Hepatocyte (in vitro differentiated cells): ENCODE data around the gene SLC43A1. TPM values are rescaled to one million over a fixed set of nuclear protein-coding genes. Genes with fewer than 3 reads are reported as not detected.

ENCODE experiments used
- DNase-seq: peaks from one replicate; pipeline ENCODE4 v3.0.0-alpha.2; 2016; ENCODE audit warnings: low spot score
- H2AFZ ChIP-seq: fragments of 200-600 bp; sonication (generic); 2 replicates; pipeline ENCODE4 v1.6.0; 2016; ENCODE audit warnings: antibody characterized with exemption, mild to moderate bottlenecking
- H3K27ac ChIP-seq: fragments of 200-600 bp; sonication (generic); 2 replicates; pipeline ENCODE4 v1.5.1; 2016; ENCODE audit warnings: mild to moderate bottlenecking
- H3K27me3 ChIP-seq: fragments of 200-600 bp; sonication (generic); 2 replicates; pipeline ENCODE4 v1.6.1; 2016
- H3K36me3 ChIP-seq: fragments of 200-600 bp; sonication (generic); replicated peaks from 2 replicates; pipeline ENCODE4 v1.5.1; 2016; ENCODE audit warnings: low read depth; ENCODE audit not compliant: insufficient read depth
- H3K4me1 ChIP-seq: fragments of 200-600 bp; sonication (generic); 2 replicates; pipeline ENCODE4 v1.5.1; 2016; ENCODE audit warnings: mild to moderate bottlenecking, moderate library complexity; ENCODE audit not compliant: insufficient read depth
- H3K4me2 ChIP-seq: fragments of 200-600 bp; sonication (generic); 2 replicates; pipeline ENCODE4 v1.6.0; 2016
- H3K4me3 ChIP-seq: fragments of 200-600 bp; sonication (generic); 2 replicates; pipeline ENCODE4 v1.5.1; 2016; ENCODE audit warnings: mild to moderate bottlenecking
- H3K79me2 ChIP-seq: fragments of 200-600 bp; sonication (generic); 2 replicates; pipeline ENCODE4 v1.6.0; 2017; ENCODE audit warnings: mild to moderate bottlenecking
- H3K9me2 ChIP-seq: fragments of 200-600 bp; sonication (generic); replicated peaks from 2 replicates; pipeline ENCODE4 v1.6.0; 2017; ENCODE audit warnings: mild to moderate bottlenecking; ENCODE audit not compliant: insufficient read depth
- H3K9me3 ChIP-seq: fragments of 200-600 bp; sonication (generic); 2 replicates; pipeline ENCODE4 v1.5.1; 2016; ENCODE audit warnings: low read depth, mild to moderate bottlenecking
- H4K20me1 ChIP-seq: fragments of 200-600 bp; sonication (generic); 2 replicates; pipeline ENCODE4 v1.6.0; 2016; ENCODE audit warnings: mild to moderate bottlenecking; ENCODE audit not compliant: insufficient read depth, poor library complexity, severe bottlenecking
- EZH2 ChIP-seq: fragments of 200-600 bp; sonication (generic); IDR thresholded peaks from 2 replicates; pipeline ENCODE4 v1.6.1; 2016; ENCODE audit warnings: antibody characterized with exemption, mild to moderate bottlenecking, borderline replicate concordance
- EZH2phosphoT487 ChIP-seq: fragments of 200-600 bp; sonication (generic); IDR thresholded peaks from one replicate; pipeline ENCODE4 v1.6.1; 2018; ENCODE audit warnings: antibody characterized with exemption, mild to moderate bottlenecking, low read depth, moderate library complexity; ENCODE audit not compliant: unreplicated experiment, severe bottlenecking
- WGBS: methylation state at CpG from one replicate; pipeline ENCODE4 v1.1.6; 2016; ENCODE audit warnings: low lambda C conversion rate; ENCODE audit errors: missing lambda C conversion rate; 5-methylcytosine and 5-hydroxymethylcytosine counted together
- polyA plus RNA-seq: library from polyadenylated mRNA; unstranded; fragments of >200 nt; fragmentation: Nextera tagmentation; extraction: Ambion mirVana; gene quantifications from 2 replicates; pipeline ENCODE4 v1.2.1, GENCODE V29; 2016
- total RNA-seq: library from RNA; depleted of rRNA; stranded (reverse); fragments of >200 nt; gene quantifications from 2 replicates; pipeline ENCODE4 v1.2.3, GENCODE V29; 2014
- TF ChIP-seq, protein P1 (sequence below): fragments of 200-600 bp; sonication (generic); IDR thresholded peaks from 2 replicates; pipeline ENCODE4 v1.5.1; 2016; ENCODE audit warnings: antibody characterized with exemption, mild to moderate bottlenecking; ENCODE audit not compliant: poor library complexity

Gene SLC43A1
- total and polyA plus RNA-seq, 2 experiments from 2014 or later: 39.5 to 40.4 TPM

GRCh38 chr11:57464539-57465181 is 50.8 kb downstream of the SLC43A1 start:
- Histone ChIP-seq H3K9me2 (no peaks in the 10 kb centered on the region), H3K36me3 (no peaks in the 10 kb centered on the region), H3K4me3 (no peak overlapping the region), H3K27me3 (peaks cover 72% of the 10 kb centered on the region), H3K27ac (no peak overlapping the region), H3K4me2 (no peak overlapping the region), H3K4me1 (peaks cover 6% of the 10 kb centered on the region), H2AFZ (no peak overlapping the region), H3K79me2 (no peaks in the 10 kb centered on the region), H3K9me3 (no peaks in the 10 kb centered on the region), H4K20me1 (no peaks in the 10 kb centered on the region)
- TF ChIP-seq EZH2phosphoT487 (no peak), EZH2 (no peak)
- TF ChIP-seq, protein P1, sequence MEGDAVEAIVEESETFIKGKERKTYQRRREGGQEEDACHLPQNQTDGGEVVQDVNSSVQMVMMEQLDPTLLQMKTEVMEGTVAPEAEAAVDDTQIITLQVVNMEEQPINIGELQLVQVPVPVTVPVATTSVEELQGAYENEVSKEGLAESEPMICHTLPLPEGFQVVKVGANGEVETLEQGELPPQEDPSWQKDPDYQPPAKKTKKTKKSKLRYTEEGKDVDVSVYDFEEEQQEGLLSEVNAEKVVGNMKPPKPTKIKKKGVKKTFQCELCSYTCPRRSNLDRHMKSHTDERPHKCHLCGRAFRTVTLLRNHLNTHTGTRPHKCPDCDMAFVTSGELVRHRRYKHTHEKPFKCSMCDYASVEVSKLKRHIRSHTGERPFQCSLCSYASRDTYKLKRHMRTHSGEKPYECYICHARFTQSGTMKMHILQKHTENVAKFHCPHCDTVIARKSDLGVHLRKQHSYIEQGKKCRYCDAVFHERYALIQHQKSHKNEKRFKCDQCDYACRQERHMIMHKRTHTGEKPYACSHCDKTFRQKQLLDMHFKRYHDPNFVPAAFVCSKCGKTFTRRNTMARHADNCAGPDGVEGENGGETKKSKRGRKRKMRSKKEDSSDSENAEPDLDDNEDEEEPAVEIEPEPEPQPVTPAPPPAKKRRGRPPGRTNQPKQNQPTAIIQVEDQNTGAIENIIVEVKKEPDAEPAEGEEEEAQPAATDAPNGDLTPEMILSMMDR: no peak
- DNase-seq: no peak
- 71% methylated on average over 30 of the region's 30 CpGs for WGBS

GRCh38 chr11:57463671-57464538 is 51.6 kb downstream of the SLC43A1 start:
- H3K9me2 ChIP-seq: no peaks in the 10 kb centered on the region
- H3K4me2 ChIP-seq: no peak overlapping the region
- WGBS: 34% methylated on average over 12 of the region's 14 CpGs
- TF ChIP-seq EZH2: no peak
- no peak for TF ChIP-seq EZH2phosphoT487
- TF ChIP-seq, protein P1: no peak
- no peaks in the 10 kb centered on the region for H3K79me2 ChIP-seq
- H3K27ac ChIP-seq: no peak overlapping the region
- H3K4me3 ChIP-seq: no peak overlapping the region
- no peaks in the 10 kb centered on the region for H3K9me3 ChIP-seq
- H3K27me3 ChIP-seq: peaks cover 72% of the 10 kb centered on the region
- H4K20me1 ChIP-seq: no peaks in the 10 kb centered on the region
- H2AFZ ChIP-seq: no peak overlapping the region
- H3K4me1 ChIP-seq: peaks cover 14% of the 10 kb centered on the region
- H3K36me3 ChIP-seq: no peaks in the 10 kb centered on the region
- no peak for DNase-seq

DNA sequence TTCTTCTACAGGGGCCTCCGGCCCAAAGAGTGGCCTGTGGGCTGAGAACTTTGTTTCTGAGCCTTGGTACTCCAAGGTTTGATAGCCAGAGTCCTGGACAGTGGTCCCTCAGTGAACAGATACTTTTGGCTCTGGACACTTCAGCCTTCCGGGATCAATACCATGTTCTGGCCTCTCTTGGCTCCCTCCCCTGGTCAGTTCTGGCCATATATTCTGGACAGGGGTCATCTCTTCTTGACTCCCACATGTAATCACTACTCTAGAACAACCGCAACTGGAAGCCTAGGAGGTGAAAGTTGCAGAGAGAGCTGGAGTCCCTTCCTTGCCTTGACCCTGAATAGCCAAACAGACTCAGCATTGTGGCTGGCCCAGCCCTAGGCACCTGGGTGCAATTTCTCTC is 52.9 kb downstream of the SLC43A1 start:
- no peaks in the 10 kb centered on the region for H3K9me2 ChIP-seq
- WGBS: 81% methylated on average over 3 of the region's 3 CpGs
- no peak overlapping the region for H2AFZ ChIP-seq
- no peaks in the 10 kb centered on the region for H3K36me3 ChIP-seq
- H3K4me2 ChIP-seq: no peak overlapping the region
- no peaks in the 10 kb centered on the region for H4K20me1 ChIP-seq
- H3K4me3 ChIP-seq: no peak overlapping the region
- H3K9me3 ChIP-seq: no peaks in the 10 kb centered on the region
- no peaks in the 10 kb centered on the region for H3K79me2 ChIP-seq
- no peak for TF ChIP-seq EZH2
- no peak for TF ChIP-seq EZH2phosphoT487
- TF ChIP-seq, protein P1: no peak
- no peak for DNase-seq
- H3K27me3 ChIP-seq: peaks cover 78% of the 10 kb centered on the region
- H3K27ac ChIP-seq: no peak overlapping the region
- H3K4me1 ChIP-seq: peaks cover 23% of the 10 kb centered on the region
